SH-SY5Y (cell line): ENCODE measurements around the gene YIF1A.

Experiments
- GATA2 ChIP-seq: IDR thresholded peaks from 2 replicates; pipeline ENCODE4 v1.6.1; 2011; ENCODE audit warnings: mild to moderate bottlenecking, low read depth, low read length
- GATA3 ChIP-seq: IDR thresholded peaks from 2 replicates; pipeline ENCODE4 v1.6.1; 2011; ENCODE audit warnings: low read depth, mild to moderate bottlenecking, low read length, moderate library complexity

GRCh38 chr11:66290330-66290621 lies 1.3 kb upstream of the YIF1A start:
- TF ChIP-seq GATA2 (no peak), GATA3 (no peak)
